ENCODE results near the gene ARHGEF7. TPM values are rescaled to one million over a fixed set of nuclear protein-coding genes. Genes with fewer than 3 reads are reported as not detected.

ARHGEF7 gene
- total and polyA plus RNA-seq, 4 donors: 16.2 to 132 (median 100) TPM

DNA sequence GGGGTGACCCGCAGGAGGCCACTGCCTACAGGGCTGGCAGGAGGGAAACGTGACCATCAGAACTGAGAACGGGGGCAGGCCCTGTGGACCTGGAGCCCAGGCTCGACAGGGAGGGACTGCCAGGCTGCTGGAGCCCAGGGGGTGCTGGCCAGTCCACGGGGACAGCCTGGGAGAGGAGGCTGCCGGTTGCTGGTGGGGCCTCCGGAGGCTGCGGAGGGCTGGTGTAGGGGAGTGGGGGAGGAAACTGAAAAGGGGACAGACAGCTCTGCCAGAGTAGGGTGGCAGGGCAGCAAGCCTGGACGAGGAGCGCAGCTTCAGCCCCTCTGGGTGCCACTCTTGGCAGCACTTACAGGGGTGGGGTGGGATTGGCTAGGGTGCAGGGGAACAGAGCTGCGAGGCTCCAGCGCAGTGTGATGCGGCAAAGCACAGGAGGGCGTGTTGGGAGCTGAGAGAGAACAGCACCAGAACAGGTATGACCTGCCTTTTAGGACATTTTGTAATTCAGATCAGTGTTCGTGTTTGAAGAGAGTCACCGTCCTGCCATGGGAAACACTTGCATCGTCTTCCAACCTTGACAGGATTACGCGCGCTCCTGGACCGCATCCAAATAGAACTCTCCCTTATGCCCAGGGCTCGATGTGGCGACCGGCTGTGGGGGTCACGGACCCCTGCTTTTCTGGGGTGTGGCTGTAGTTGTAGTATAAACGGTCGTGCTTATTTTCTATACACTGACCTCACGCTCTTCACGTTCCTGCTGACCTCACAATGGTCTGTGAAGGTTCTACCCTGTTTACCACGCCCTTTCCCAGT is 19.9 kb upstream of the ARHGEF7 start:
- DNase-seq: peak in 1 of 2 donors; percentile 73
- no peak for ATAC-seq (ENCODE audit: low FRiP score)
- WGBS, 2 donors: 71 to 76% methylated on average over 30 of the region's 30 CpGs
- no peaks in the 10 kb centered on the region for H3K27me3 ChIP-seq (ENCODE audit: control insufficient read depth in 1 of 2, insufficient read depth in 2 of 2, low read length in 1 of 2)
- no peaks in the 10 kb centered on the region for H3K9me3 ChIP-seq (ENCODE audit: control insufficient read depth, low read length)
- H3K36me3 ChIP-seq (ENCODE audit: control insufficient read depth in 1 of 2, insufficient read depth in 2 of 2, low read length in 1 of 2): no peaks in the 10 kb centered on the region
- H3K27ac ChIP-seq (ENCODE audit: low read depth in 1 of 2, low read length in 2 of 2): no peak overlapping the region
- H3K4me3 ChIP-seq (ENCODE audit: low read length in 2 of 2): no peak overlapping the region
- no peaks in the 10 kb centered on the region for H3K4me1 ChIP-seq (ENCODE audit: control insufficient read depth in 1 of 2, insufficient read depth in 2 of 2, low read length in 2 of 2)
- intact Hi-C loops (cut with DNase I): no loop called here

DNA sequence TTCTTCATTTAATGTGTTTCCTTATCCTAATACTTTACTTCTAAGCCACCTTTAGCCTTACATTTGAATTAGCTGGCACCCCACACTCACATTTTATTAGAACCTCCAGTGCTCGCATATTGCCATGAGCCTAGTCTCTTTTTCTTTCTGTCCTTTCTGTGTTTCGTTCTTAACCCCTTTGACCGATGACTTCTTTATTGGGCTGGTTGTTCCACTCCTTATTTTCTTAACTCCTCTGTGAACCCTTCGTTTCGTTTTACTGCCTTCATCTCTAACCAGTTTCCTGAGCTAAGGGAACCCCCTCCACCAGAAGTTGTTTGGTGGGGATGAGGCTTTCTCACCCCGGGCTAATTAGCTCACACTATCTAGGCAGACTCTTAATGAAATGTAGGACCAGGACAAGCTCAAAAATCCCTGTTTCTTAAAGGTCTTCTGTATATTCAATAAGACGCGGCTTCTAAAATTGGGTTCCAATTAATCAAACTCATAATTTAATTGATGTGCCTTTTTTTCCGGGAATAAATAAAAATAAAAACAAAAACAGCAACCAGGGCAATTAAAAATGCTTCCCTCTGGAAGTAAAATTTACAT is 19.1 kb upstream of the ARHGEF7 start:
- Histone ChIP-seq H3K36me3 (ENCODE audit: control insufficient read depth in 1 of 2, insufficient read depth in 2 of 2, low read length in 1 of 2) (no peaks in the 10 kb centered on the region), H3K27ac (ENCODE audit: low read depth in 1 of 2, low read length in 2 of 2) (no peak overlapping the region), H3K27me3 (ENCODE audit: control insufficient read depth in 1 of 2, insufficient read depth in 2 of 2, low read length in 1 of 2) (no peaks in the 10 kb centered on the region), H3K4me3 (ENCODE audit: low read length in 2 of 2) (no peak overlapping the region), H3K4me1 (ENCODE audit: control insufficient read depth in 1 of 2, insufficient read depth in 2 of 2, low read length in 2 of 2) (no peaks in the 10 kb centered on the region), H3K9me3 (ENCODE audit: control insufficient read depth, low read length) (no peaks in the 10 kb centered on the region)
- intact Hi-C loops (cut with DNase I): no loop called here
- ATAC-seq (ENCODE audit: low FRiP score) (no peak), DNase-seq (no peak)
- 65 to 71% methylated on average over 9 of the region's 9 CpGs for WGBS, 2 donors

DNA sequence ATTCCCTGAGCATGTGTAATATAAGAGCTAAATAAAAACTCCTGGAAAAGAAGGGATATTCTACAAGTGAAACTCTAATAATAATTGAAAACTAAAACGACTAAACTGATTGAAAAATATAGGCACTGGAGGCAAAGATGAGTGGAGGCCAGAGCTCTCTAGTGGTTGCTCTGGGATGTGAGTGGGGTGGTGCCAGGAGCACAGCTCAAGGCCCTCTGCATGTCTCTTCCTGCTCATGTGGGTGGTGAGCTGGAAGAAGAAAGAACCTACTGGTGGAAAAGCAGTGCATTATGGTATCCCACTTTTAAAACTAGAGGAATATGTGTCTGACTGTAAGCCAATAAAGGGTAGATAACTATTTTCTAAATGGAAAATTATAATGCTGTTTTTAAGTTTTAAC is 15.8 kb upstream of the ARHGEF7 start:
- no peaks in the 10 kb centered on the region for H3K27me3 ChIP-seq (ENCODE audit: control insufficient read depth in 1 of 2, insufficient read depth in 2 of 2, low read length in 1 of 2)

DNA sequence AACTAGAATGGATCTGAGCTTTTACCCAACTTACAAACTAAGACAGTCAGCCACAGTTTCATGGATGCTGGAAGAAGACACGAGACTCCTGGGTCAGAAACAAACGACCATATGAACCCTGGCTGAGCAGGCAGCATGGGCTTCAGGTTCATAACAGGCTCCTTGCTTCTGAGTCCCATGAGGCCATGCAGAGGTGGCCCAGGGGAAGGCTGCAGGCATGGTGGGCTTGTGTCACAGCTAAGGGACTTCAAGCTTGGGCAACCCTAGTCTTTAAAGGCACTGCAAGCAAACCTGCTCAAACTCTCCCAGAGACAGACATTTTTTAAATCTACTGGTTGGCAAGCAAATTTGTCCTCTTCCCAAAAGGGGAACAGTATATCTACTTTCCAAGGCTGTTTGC is 5.1 kb upstream of the ARHGEF7 start:
- Histone ChIP-seq H3K27ac (ENCODE audit: low read depth in 1 of 2, low read length in 2 of 2) (no peak overlapping the region), H3K4me1 (ENCODE audit: control insufficient read depth in 1 of 2, insufficient read depth in 2 of 2, low read length in 2 of 2) (no peaks in the 10 kb centered on the region), H3K9me3 (ENCODE audit: control insufficient read depth, low read length) (no peaks in the 10 kb centered on the region), H3K36me3 (ENCODE audit: control insufficient read depth in 1 of 2, insufficient read depth in 2 of 2, low read length in 1 of 2) (no peaks in the 10 kb centered on the region), H3K4me3 (ENCODE audit: low read length in 2 of 2) (no peak overlapping the region), H3K27me3 (ENCODE audit: control insufficient read depth in 1 of 2, insufficient read depth in 2 of 2, low read length in 1 of 2) (no peaks in the 10 kb centered on the region)
- intact Hi-C loops (cut with DNase I): loop anchor here (5.0 to 10.0 kb wide), 2 partner anchors 43 to 175 kb away; no protein-coding TSS in a partner anchor
- DNase-seq (no peak), ATAC-seq (ENCODE audit: low FRiP score) (no peak)
- 83 to 84% methylated on average over 2 of the region's 2 CpGs for WGBS, 2 donors

More for the DNA sequence above, 15.8 kb upstream of the ARHGEF7 start:
- H3K27ac ChIP-seq (ENCODE audit: low read depth in 1 of 2, low read length in 2 of 2): no peak overlapping the region
- no peaks in the 10 kb centered on the region for H3K9me3 ChIP-seq (ENCODE audit: control insufficient read depth, low read length)
- H3K4me3 ChIP-seq (ENCODE audit: low read length in 2 of 2): no peak overlapping the region
- H3K36me3 ChIP-seq (ENCODE audit: control insufficient read depth in 1 of 2, insufficient read depth in 2 of 2, low read length in 1 of 2): no peaks in the 10 kb centered on the region
- DNase-seq (no peak), ATAC-seq (ENCODE audit: low FRiP score) (no peak)
- no peaks in the 10 kb centered on the region for H3K4me1 ChIP-seq (ENCODE audit: control insufficient read depth in 1 of 2, insufficient read depth in 2 of 2, low read length in 2 of 2)
- WGBS, 2 donors: 63 to 68% methylated on average over 1 of the region's 1 CpG
- intact Hi-C loops (cut with DNase I): no loop called here

DNA sequence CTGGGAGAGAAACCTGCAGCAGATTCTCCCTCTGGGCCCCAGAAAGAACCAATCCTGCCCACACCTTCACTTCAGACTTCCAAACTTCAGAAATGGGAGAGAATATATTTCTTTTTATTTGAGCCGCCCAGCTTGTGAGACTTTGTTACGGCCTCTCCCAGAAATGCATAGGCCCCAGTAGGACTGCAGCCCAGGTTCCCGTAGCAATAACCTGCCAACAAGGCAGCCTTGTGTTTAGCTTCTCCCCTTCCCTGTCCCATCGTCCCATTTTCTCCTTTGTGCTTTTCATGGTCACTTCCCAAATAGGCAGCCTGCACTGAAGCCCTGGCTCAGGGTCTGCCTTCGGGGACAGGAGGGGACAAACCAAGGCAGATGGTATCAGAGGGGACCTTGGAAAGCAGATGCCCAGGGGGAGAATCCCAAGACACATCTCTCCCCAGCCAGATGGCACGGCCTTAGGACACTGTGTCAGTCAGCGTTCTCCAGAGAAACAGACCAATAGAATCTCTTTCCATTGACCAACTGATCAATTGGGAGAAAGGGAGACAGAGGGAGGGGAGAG is 3.7 kb upstream of the ARHGEF7 start:
- H3K27ac ChIP-seq (ENCODE audit: low read depth in 1 of 2, low read length in 2 of 2): no peak overlapping the region
- DNase-seq (no peak), ATAC-seq (ENCODE audit: low FRiP score) (no peak)
- no peaks in the 10 kb centered on the region for H3K4me1 ChIP-seq (ENCODE audit: control insufficient read depth in 1 of 2, insufficient read depth in 2 of 2, low read length in 2 of 2)
- WGBS, 2 donors: 94 to 96% methylated on average over 7 of the region's 7 CpGs
- no peaks in the 10 kb centered on the region for H3K9me3 ChIP-seq (ENCODE audit: control insufficient read depth, low read length)
- no peak overlapping the region for H3K4me3 ChIP-seq (ENCODE audit: low read length in 2 of 2)
- intact Hi-C loops (cut with DNase I): loop anchor here (5.0 to 10.0 kb wide), 2 partner anchors 44 to 173 kb away; no protein-coding TSS in a partner anchor
- H3K36me3 ChIP-seq (ENCODE audit: control insufficient read depth in 1 of 2, insufficient read depth in 2 of 2, low read length in 1 of 2): no peaks in the 10 kb centered on the region
- H3K27me3 ChIP-seq (ENCODE audit: control insufficient read depth in 1 of 2, insufficient read depth in 2 of 2, low read length in 1 of 2): no peaks in the 10 kb centered on the region

DNA sequence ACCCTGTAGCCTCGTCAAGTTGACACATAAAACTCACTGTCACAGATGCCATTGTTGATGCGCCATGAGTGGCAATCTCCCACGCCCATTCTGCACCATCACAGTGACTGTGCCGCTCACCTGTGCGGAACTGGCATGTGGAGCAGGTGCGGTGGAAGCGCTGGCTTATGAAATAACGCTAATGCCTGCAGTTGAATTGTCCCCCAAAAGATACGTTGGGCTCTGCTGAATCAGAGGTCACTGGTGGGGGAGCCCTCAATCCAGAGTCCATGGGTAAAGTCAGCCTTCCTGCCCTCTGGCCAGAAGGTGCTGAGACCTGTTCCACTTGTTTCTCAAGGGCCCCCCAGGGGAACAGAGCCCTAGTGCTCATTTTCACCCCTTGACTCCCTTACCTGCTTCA is 2.9 kb upstream of the ARHGEF7 start:
- WGBS, 2 donors: 97 to 98% methylated on average over 9 of the region's 9 CpGs
- H3K27me3 ChIP-seq (ENCODE audit: control insufficient read depth in 1 of 2, insufficient read depth in 2 of 2, low read length in 1 of 2): no peaks in the 10 kb centered on the region
- ATAC-seq (ENCODE audit: low FRiP score) (no peak), DNase-seq (no peak)
- no peak overlapping the region for H3K27ac ChIP-seq (ENCODE audit: low read depth in 1 of 2, low read length in 2 of 2)
- H3K4me3 ChIP-seq (ENCODE audit: low read length in 2 of 2): no peak overlapping the region
- intact Hi-C loops (cut with DNase I): loop anchor here (5.0 to 10.0 kb wide), 2 partner anchors 45 to 173 kb away; no protein-coding TSS in a partner anchor
- H3K36me3 ChIP-seq (ENCODE audit: control insufficient read depth in 1 of 2, insufficient read depth in 2 of 2, low read length in 1 of 2): no peaks in the 10 kb centered on the region
- no peaks in the 10 kb centered on the region for H3K4me1 ChIP-seq (ENCODE audit: control insufficient read depth in 1 of 2, insufficient read depth in 2 of 2, low read length in 2 of 2)
- H3K9me3 ChIP-seq (ENCODE audit: control insufficient read depth, low read length): no peaks in the 10 kb centered on the region

DNA sequence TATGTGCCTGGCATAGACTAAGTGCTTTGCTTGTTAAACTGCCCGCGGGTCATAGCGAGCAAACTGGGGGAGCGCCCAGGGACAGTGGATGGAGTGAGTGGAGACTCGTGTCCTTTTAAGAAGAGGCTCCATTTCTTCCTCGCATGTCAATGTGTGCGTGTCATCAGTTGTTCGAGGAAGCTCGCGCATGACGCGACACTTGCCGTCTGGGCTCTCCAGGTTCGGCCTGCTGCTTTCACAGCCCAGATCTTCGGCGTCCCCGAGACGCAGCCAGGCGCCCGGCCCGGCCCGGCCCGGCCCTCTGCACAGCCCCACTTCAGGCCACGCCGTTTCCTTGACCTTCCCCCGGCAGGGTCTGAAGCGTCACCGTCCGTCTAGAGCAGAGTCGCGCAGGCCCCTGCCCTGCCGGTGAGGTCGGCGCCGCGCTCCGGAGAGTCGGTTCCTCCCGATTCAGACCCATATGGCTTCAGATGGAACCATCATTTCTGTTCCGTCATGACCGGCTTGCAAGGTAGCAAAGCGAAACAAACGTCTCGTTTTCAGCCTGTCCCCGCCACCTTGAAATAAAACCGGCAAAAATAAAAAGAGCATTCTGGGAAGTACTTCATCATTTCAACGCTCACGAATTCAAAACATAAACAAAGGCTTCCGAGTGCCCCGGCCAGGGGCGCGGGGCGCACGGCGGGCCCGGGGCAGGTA is 599 bp upstream of the ARHGEF7 start:
- Histone ChIP-seq H3K27ac (ENCODE audit: low read depth in 1 of 2, low read length in 2 of 2) (peak overlapping the region; percentile 34 to 89), H3K4me3 (ENCODE audit: low read length in 2 of 2) (peak overlapping the region; percentile 23 to 99), H3K9me3 (ENCODE audit: control insufficient read depth, low read length) (no peaks in the 10 kb centered on the region), H3K36me3 (ENCODE audit: control insufficient read depth in 1 of 2, insufficient read depth in 2 of 2, low read length in 1 of 2) (no peaks in the 10 kb centered on the region), H3K27me3 (ENCODE audit: control insufficient read depth in 1 of 2, insufficient read depth in 2 of 2, low read length in 1 of 2) (no peaks in the 10 kb centered on the region), H3K4me1 (ENCODE audit: control insufficient read depth in 1 of 2, insufficient read depth in 2 of 2, low read length in 2 of 2) (peaks cover 0 to 2% of the 10 kb centered on the region in 2 donors)
- peak; percentile 65 for ATAC-seq (ENCODE audit: low FRiP score)
- DNase-seq: peak; percentile 78 to 90
- 1% methylated on average over 50 to 56 of the region's 56 CpGs for WGBS, 2 donors
- intact Hi-C loops (cut with DNase I): loop anchor here (2.0 to 10.0 kb wide), 5 partner anchors 38 to 170 kb away; no protein-coding TSS in a partner anchor

DNA sequence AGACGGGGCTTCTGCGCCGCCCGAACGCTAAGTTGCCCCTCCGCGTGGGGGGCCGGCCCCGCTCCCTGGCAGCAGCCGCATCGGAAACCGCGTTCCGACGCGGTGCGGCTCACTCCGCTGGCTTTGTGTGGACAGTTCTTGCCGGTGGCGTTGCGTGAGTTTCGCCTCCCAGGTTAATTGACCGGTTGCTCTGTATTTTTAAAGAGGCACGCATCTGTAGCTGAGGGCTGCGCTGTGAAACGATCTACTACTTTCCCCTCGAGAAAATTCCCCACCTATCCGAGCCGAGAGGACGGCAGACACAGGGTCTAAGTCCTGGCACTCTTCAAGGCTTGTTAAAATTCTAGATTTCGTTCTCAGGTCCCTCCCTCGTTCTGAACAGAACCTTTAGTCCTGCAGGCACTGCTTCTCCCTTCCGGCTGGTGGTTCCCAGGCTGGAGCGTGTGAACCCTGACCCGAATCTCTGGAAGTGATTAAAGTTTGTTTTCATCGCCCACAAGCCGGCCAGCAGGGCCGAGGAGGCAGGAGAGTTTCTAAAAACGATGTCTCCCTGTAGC is 933 bp downstream of the ARHGEF7 start:
- DNase-seq: peak in 1 of 2 donors; percentile 72
- H3K27me3 ChIP-seq (ENCODE audit: control insufficient read depth in 1 of 2, insufficient read depth in 2 of 2, low read length in 1 of 2): no peaks in the 10 kb centered on the region

More for the DNA sequence above, 933 bp downstream of the ARHGEF7 start:
- Histone ChIP-seq H3K4me3 (ENCODE audit: low read length in 2 of 2) (peak overlapping the region; percentile 23 to 99), H3K9me3 (ENCODE audit: control insufficient read depth, low read length) (no peaks in the 10 kb centered on the region), H3K4me1 (ENCODE audit: control insufficient read depth in 1 of 2, insufficient read depth in 2 of 2, low read length in 2 of 2) (peaks cover 0 to 2% of the 10 kb centered on the region in 2 donors), H3K27ac (ENCODE audit: low read depth in 1 of 2, low read length in 2 of 2) (peak overlapping the region; percentile 89 to 95), H3K36me3 (ENCODE audit: control insufficient read depth in 1 of 2, insufficient read depth in 2 of 2, low read length in 1 of 2) (no peaks in the 10 kb centered on the region)
- WGBS, 2 donors: 1% methylated on average over 33 to 39 of the region's 39 CpGs
- intact Hi-C loops (cut with DNase I): loop anchor here (2.0 to 10.0 kb wide), 4 partner anchors 36 to 169 kb away; no protein-coding TSS in a partner anchor
- ATAC-seq (ENCODE audit: low FRiP score): peak; percentile 44
